Bronchial epithelial cell (primary cell): ENCODE results near the gene ARFGAP2. TPM values are rescaled to one million over a fixed set of nuclear protein-coding genes. Genes with fewer than 3 reads are reported as not detected.

ENCODE experiments used
- DNase-seq: peaks from one replicate; pipeline ENCODE4 v3.0.0-alpha.2; 2010; ENCODE audit warnings: low read depth
- FAIRE-seq: peaks from 2 replicates; lab custom pipeline; 2011; peaks lifted over from hg19 to GRCh38; lab: Jason Lieb, UNC
- H3K27me3 ChIP-seq: 2 replicates; pipeline ENCODE4 v1.5.1; 2011; ENCODE audit warnings: low read length; ENCODE audit not compliant: control insufficient read depth, insufficient read depth
- H3K36me3 ChIP-seq: 2 replicates; pipeline ENCODE4 v1.5.1; 2011; ENCODE audit warnings: low read length; ENCODE audit not compliant: control insufficient read depth, insufficient read depth
- H3K4me3 ChIP-seq: 2 replicates; pipeline ENCODE4 v1.5.1; 2011; ENCODE audit warnings: mild to moderate bottlenecking, low read depth, low read length, control low read depth
- total RNA-seq: library from RNA; depleted of rRNA; stranded (reverse); fragments of >200 nt; gene quantifications from 2 replicates; pipeline ENCODE4 v1.2.1, GENCODE V29; 2014
- TF ChIP-seq, protein P1 (sequence below): IDR thresholded peaks from 2 replicates; pipeline ENCODE4 v1.5.1; 2011; ENCODE audit warnings: mild to moderate bottlenecking, moderate library complexity, low read length, control low read depth, inconsistent platforms; ENCODE audit not compliant: insufficient read depth, severe bottlenecking

The ARFGAP2 gene
- total RNA-seq, result 99.7 and 105 TPM in 2 replicates

DNA sequence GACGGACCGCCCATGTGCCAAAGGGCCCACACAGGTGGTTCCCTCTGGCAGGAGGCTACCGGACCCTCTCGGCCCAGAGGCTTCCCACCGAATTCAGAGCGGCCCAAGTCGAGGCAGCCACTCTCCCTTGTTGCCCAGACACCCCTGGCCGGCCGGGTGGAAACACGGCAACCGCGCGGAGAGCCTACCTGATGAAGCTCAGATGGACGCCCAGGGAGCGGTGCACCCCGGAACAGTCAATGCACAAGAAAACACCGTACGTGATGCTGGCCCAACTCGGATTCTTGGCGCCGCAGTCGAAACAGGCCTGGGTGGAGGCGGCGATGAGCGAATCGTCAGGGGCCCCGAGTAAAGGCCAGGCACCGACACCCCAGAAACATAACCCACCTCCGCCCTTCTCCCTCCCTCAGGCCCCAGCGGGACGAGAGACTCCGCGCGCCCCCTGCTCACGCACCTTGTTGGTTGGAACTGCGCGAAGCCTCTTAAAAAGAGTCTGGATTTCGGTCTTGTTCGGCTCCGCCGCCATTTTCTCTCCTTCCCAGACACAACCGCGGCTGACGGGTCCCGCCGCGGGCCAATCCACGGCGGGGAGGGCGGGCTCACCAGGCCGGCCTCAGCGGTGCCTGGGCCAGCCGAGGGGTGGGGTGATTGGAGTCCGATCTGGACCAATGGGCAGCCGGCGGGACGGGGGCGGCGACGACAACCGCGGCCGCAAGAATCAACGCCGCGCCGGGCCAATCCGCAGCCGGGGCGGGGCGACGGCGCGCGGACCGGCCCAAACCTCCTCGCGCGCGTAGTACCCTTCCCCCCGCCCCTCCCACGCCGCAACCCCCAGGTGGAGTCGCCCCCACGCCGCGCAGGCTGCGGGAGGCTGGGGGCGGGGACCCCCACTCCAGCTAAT is at the start of gene ARFGAP2:
Gene ARFGAP2 (minus strand): TSS at position 552 of the 901 bp plus-strand sequence. CDS start 26 bp downstream, at position 526.
- peak; percentile 86 for DNase-seq
- no peak for FAIRE-seq
- no peaks in the 10 kb centered on the region for H3K27me3 ChIP-seq
- peaks cover 37% of the 10 kb centered on the region for H3K36me3 ChIP-seq
- peak within 1 kb of the TSS; percentile 77 for H3K4me3 ChIP-seq
- TF ChIP-seq, protein P1, sequence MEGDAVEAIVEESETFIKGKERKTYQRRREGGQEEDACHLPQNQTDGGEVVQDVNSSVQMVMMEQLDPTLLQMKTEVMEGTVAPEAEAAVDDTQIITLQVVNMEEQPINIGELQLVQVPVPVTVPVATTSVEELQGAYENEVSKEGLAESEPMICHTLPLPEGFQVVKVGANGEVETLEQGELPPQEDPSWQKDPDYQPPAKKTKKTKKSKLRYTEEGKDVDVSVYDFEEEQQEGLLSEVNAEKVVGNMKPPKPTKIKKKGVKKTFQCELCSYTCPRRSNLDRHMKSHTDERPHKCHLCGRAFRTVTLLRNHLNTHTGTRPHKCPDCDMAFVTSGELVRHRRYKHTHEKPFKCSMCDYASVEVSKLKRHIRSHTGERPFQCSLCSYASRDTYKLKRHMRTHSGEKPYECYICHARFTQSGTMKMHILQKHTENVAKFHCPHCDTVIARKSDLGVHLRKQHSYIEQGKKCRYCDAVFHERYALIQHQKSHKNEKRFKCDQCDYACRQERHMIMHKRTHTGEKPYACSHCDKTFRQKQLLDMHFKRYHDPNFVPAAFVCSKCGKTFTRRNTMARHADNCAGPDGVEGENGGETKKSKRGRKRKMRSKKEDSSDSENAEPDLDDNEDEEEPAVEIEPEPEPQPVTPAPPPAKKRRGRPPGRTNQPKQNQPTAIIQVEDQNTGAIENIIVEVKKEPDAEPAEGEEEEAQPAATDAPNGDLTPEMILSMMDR, result no peak

DNA sequence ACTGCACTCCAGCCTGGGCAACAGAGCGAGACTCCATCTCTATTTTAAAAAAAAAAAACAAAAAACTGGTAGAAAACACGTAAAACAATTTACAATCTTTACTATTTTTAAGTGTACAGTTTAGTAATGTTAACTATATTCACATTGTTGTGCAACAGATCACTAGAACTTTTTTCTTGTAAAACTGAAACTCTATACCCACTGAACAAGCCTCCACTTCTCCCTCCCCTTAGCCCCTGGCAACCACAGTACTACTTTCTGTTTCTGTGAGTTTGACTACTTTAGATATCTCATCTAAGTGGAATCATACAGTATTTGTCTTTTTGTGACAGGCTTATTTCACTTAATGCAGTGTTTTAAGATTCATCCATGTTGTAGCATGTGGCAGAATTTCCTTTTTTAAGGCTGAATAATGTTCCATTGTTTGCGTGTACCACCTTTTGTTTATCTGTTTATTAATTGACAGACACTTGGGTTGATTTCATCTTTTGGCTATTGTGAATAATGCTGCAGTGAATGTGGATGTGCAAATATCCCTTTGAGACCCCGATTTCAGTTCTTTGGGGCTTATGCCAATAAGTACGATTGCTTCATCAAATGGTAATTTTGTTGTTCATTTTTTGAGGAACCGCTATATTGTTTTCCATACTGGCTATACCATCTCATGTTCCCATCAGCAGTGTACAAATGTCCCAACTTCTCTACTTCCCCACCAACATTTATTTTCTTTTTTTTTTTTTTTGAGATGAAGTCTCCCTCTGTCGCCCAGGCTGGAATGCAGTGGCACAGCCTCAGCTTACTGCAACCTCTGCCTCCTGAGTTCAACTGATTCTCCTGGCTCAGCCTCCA is 49.1 kb upstream of the ARFGAP2 start:
- H3K4me3 ChIP-seq, result no peak overlapping the region
- peaks cover 10% of the 10 kb centered on the region for H3K36me3 ChIP-seq
- no peaks in the 10 kb centered on the region for H3K27me3 ChIP-seq
- FAIRE-seq (no peak), DNase-seq (no peak)
- TF ChIP-seq, protein P1, result no peak

DNA sequence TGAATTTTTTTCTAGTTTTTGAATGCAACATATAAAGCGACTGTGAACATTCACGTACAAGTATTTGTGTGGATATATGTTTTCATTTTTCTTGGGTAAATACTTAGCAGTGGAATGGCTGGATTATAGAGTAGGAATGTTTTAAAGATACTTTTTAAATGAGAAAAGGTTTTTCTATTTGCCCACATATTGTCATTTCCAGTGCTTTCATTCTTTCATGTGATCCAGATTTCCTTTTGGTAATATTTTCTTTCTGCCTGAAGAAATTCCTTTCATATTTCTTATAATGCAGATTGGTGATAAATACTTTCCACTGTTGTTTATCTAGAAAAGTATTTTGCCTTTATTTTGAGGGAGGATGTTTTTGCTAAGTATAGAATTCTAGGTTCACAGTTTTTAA is 46.0 kb upstream of the ARFGAP2 start:
- TF ChIP-seq, protein P1, result no peak
- DNase-seq (no peak), FAIRE-seq (no peak)
- Histone ChIP-seq H3K36me3 (peaks cover 13% of the 10 kb centered on the region), H3K4me3 (no peak overlapping the region), H3K27me3 (no peaks in the 10 kb centered on the region)

DNA sequence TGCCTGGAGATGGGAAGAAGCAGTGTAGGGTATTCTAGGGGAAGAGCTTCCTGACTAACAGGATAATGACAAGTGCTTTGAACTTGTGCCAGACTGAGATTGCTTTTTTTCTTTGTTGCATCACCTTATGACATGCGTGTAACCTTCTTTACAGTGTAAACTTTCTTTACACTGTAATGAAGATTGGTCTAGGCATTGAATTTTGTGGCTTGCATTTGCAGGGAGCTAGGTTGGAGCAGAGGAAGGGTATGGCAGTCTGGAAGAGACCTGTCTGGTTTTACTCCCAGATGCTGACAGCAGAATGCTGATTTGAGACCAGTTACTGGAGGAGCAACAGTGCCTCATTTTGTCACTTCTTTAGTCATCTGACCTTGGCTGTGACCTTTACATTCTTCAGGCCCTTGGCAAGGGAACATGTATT is 43.7 kb upstream of the ARFGAP2 start:
- peaks cover 11% of the 10 kb centered on the region for H3K36me3 ChIP-seq
- no peaks in the 10 kb centered on the region for H3K27me3 ChIP-seq
- DNase-seq (peak; percentile 69), FAIRE-seq (no peak)
- no peak overlapping the region for H3K4me3 ChIP-seq
- TF ChIP-seq, protein P1, result no peak

DNA sequence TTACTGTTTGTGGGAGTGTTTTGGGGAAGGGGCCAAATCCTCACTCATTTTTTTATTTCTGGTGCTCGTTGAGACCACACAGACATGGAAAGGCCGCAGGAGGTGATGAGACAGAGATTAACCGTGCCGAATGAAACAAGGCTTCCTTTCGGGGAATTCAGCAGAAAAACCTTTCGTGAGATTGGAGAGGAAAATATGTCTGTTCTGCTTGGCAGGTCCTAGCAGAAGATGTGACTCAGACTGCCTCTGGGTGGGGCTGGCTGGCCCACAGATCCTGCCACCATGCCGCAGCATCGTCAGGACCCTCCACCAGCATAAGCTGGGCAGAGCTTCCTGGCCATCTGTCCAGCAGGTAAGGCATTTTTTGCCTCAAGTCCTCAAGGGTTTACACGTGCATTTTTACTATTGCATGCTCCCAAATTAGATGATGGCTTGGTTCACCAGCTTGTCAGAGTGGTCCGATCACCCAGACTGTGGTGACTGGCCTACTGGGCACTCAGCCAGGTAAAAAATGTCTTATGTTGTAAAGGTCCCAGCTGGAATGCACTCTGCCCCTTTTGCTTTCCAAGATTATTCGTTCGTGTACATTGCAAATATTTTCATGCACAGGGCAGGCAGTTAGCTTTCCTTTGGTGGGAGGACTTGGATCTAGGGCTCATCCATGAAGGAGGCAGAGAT is 39.6 kb upstream of the ARFGAP2 start:
- Histone ChIP-seq H3K4me3 (peak overlapping the region; percentile 57), H3K36me3 (peaks cover 5% of the 10 kb centered on the region), H3K27me3 (no peaks in the 10 kb centered on the region)
- TF ChIP-seq, protein P1, result no peak
- FAIRE-seq, result no peak
- DNase-seq, result peak; percentile 84
